Liver (tissue), 9 donors: ENCODE measurements around the gene POLN. TPM values are rescaled to one million over a fixed set of nuclear protein-coding genes. Genes with fewer than 3 reads are reported as not detected.

Experiments used
- DNase-seq: peaks from one replicate; pipeline ENCODE4 v3.0.0-alpha.2; 2017; ENCODE audit warnings: low spot score
- H3K27ac ChIP-seq, 2 donors: one replicate each; pipeline ENCODE4 v1.7.0; 2013; ENCODE audit warnings: inconsistent platforms in 2 of 2, low read length in 2 of 2, control low read depth in 1 of 2, low read depth in 1 of 2, mild to moderate bottlenecking in 1 of 2
- H3K27me3 ChIP-seq, 4 donors: one replicate each; pipeline versions ENCODE4 v1.6.1 to v1.7.0; 2013; ENCODE audit warnings: low read length in 3 of 4, inconsistent platforms in 1 of 4, mild to moderate bottlenecking in 1 of 4, moderate library complexity in 1 of 4; ENCODE audit not compliant: control insufficient read depth in 4 of 4, insufficient read depth in 4 of 4
- H3K36me3 ChIP-seq, 4 donors: one replicate each; pipeline versions ENCODE4 v1.6.1 to v1.7.0; 2013; ENCODE audit warnings: low read length in 3 of 4, mild to moderate bottlenecking in 3 of 4, low read depth in 1 of 4, moderate library complexity in 1 of 4; ENCODE audit not compliant: control insufficient read depth in 4 of 4, insufficient read depth in 3 of 4
- H3K4me1 ChIP-seq, 4 donors: one replicate each; pipeline versions ENCODE4 v1.6.1 to v1.7.0; 2013; ENCODE audit warnings: low read length in 3 of 4, mild to moderate bottlenecking in 3 of 4, moderate library complexity in 1 of 4; ENCODE audit not compliant: control insufficient read depth in 4 of 4, insufficient read depth in 4 of 4
- H3K4me3 ChIP-seq, 3 donors: one replicate each; pipeline versions ENCODE4 v1.6.1 to v1.7.0; 2013; ENCODE audit warnings: low read length in 3 of 3, control low read depth in 1 of 3, low read depth in 1 of 3, mild to moderate bottlenecking in 1 of 3
- H3K9ac ChIP-seq, 2 donors: one replicate each; pipeline ENCODE4 v1.7.0; 2013; ENCODE audit warnings: low read length in 2 of 2, mild to moderate bottlenecking in 2 of 2, moderate library complexity in 2 of 2, control low read depth in 1 of 2, low read depth in 1 of 2
- H3K9me3 ChIP-seq, 4 donors: one replicate each; pipeline versions ENCODE4 v1.6.1 to v1.7.0; 2013; ENCODE audit warnings: low read length in 3 of 4; ENCODE audit not compliant: control insufficient read depth in 4 of 4
- CTCF ChIP-seq: fragments of 150-350 bp; IDR thresholded peaks from 2 replicates; pipeline ENCODE4 v1.5.1; 2017; ENCODE audit warnings: improper control_type of control experiment, low read depth, low read length; ENCODE audit not compliant: missing input control
- EGR1 ChIP-seq, 2 donors: IDR thresholded peaks; 2 replicates each; pipeline ENCODE4 v1.6.1; 2016 to 2018; ENCODE audit warnings: antibody characterized with exemption in 2 of 2, low read depth in 2 of 2
- FOXA1 ChIP-seq: IDR thresholded peaks from 2 replicates; pipeline ENCODE4 v1.6.1; 2016; ENCODE audit warnings: antibody characterized with exemption
- FOXA2 ChIP-seq: IDR thresholded peaks from 2 replicates; pipeline ENCODE4 v1.6.1; 2016; ENCODE audit warnings: antibody characterized with exemption
- GABPA ChIP-seq, 2 donors: IDR thresholded peaks in 1 of 2; conservative IDR thresholded peaks in 1 of 2; 2 replicates each; pipeline ENCODE4 v1.6.1; 2016; ENCODE audit warnings: antibody characterized with exemption in 2 of 2, mild to moderate bottlenecking in 1 of 2, moderate library complexity in 1 of 2
- HNF4A ChIP-seq, 2 donors: conservative IDR thresholded peaks; 2 replicates each; pipeline ENCODE4 v1.6.1; 2016; ENCODE audit warnings: antibody characterized with exemption in 2 of 2, mild to moderate bottlenecking in 2 of 2
- HNF4G ChIP-seq: IDR thresholded peaks from 2 replicates; pipeline ENCODE4 v1.6.1; 2016; ENCODE audit warnings: antibody characterized with exemption
- JUND ChIP-seq, 2 donors: IDR thresholded peaks; 2 replicates each; pipeline ENCODE4 v1.6.1; 2016; ENCODE audit warnings: antibody characterized with exemption in 2 of 2
- MAX ChIP-seq: IDR thresholded peaks from 2 replicates; pipeline ENCODE4 v1.6.1; 2016; ENCODE audit warnings: antibody characterized with exemption
- NR2F2 ChIP-seq: IDR thresholded peaks from 2 replicates; pipeline ENCODE4 v1.6.1; 2016; ENCODE audit warnings: antibody characterized with exemption
- RAD21 ChIP-seq, 2 donors: IDR thresholded peaks; 2 replicates each; pipeline ENCODE4 v1.6.1; 2016; ENCODE audit warnings: antibody characterized with exemption in 2 of 2, mild to moderate bottlenecking in 2 of 2
- REST ChIP-seq: IDR thresholded peaks from 2 replicates; pipeline ENCODE4 v1.6.1; 2016; ENCODE audit warnings: antibody characterized with exemption, mild to moderate bottlenecking
- RXRA ChIP-seq, 2 donors: IDR thresholded peaks; 2 replicates each; pipeline ENCODE4 v1.6.1; 2017 to 2018; ENCODE audit warnings: antibody characterized with exemption in 2 of 2, mild to moderate bottlenecking in 1 of 2
- SP1 ChIP-seq: IDR thresholded peaks from 2 replicates; pipeline ENCODE4 v1.6.1; 2018; ENCODE audit warnings: antibody characterized with exemption, mild to moderate bottlenecking
- TAF1 ChIP-seq: conservative IDR thresholded peaks from 2 replicates; pipeline ENCODE4 v1.6.1; 2016; ENCODE audit warnings: antibody characterized with exemption, mild to moderate bottlenecking
- YY1 ChIP-seq: IDR thresholded peaks from 2 replicates; pipeline ENCODE4 v1.6.1; 2016; ENCODE audit warnings: antibody characterized with exemption, mild to moderate bottlenecking
- WGBS: extraction: QIAGEN DNeasy Blood & Tissue Kit; methylation state at CpG from one replicate; pipeline ENCODE4 v1.1.7; 2013; 5-methylcytosine and 5-hydroxymethylcytosine counted together
- polyA plus RNA-seq, 2 donors: library from polyadenylated mRNA; stranded (reverse) in 1 of 2; unstranded in 1 of 2; fragments of 200-250 nt in 1 of 2; fragments of >200 nt in 1 of 2; fragmentation: Nextera tagmentation in 1 of 2; extraction: Ambion mirVana in 1 of 2; gene quantifications; one replicate each; pipeline versions ENCODE4 v1.2.1 to v1.2.3, GENCODE V29; 2013 to 2015
- total RNA-seq, 2 donors: library from RNA; depleted of rRNA; stranded (reverse); fragments of >200 nt; gene quantifications; one replicate each; pipeline ENCODE4 v1.2.3, GENCODE V29; 2014
- TF ChIP-seq, protein P1 (sequence below): IDR thresholded peaks from 2 replicates; pipeline ENCODE4 v1.6.1; 2016; ENCODE audit warnings: antibody characterized with exemption
- TF ChIP-seq, protein P2 (sequence below): IDR thresholded peaks from 2 replicates; pipeline ENCODE4 v1.6.1; 2016; ENCODE audit warnings: antibody characterized with exemption
- donor health status: healthy.
- donor health status: healthy.
- donor health status: healthy.
- donor health status: healthy.
- donor health status: healthy.

POLN gene
- total and polyA plus RNA-seq, 4 donors = 0.44 to 2.3 (median 1.4) TPM

GRCh38 chr4:2245787-2246275, 3.9 kb upstream of the POLN start:
- WGBS = 89% methylated on average over 7 of the region's 7 CpGs
- Histone ChIP-seq H3K4me3 (no peak overlapping the region), H3K36me3 (peaks cover 4 to 22% (median 12%) of the 10 kb centered on the region in 4 donors), H3K27ac (peak overlapping the region in 1 of 2 donors; percentile 46), H3K9me3 (no peaks in the 10 kb centered on the region), H3K9ac (no peak overlapping the region), H3K27me3 (no peaks in the 10 kb centered on the region), H3K4me1 (peaks cover 3 to 8% (median 7%) of the 10 kb centered on the region in 4 donors)
- no peak for DNase-seq
- TF ChIP-seq HNF4A (conservative IDR thresholded peaks at IDR 0.05) (no peak), SP1 (no peak), HNF4G (no peak), RAD21 (IDR thresholded peaks at IDR 0.05) (no peak), TAF1 (no peak), CTCF (no peak), EGR1 (IDR thresholded peaks at IDR 0.05; ENCODE audit: low read depth in 2 of 2) (no peak), MAX (no peak), FOXA2 (no peak), YY1 (no peak), RXRA (IDR thresholded peaks at IDR 0.05) (no peak), REST (no peak), GABPA (IDR thresholded peaks at IDR 0.05 in 1 of 2, conservative IDR thresholded peaks at IDR 0.05 in 1 of 2) (no peak), FOXA1 (no peak), NR2F2 (no peak), JUND (IDR thresholded peaks at IDR 0.05) (no peak)
- TF ChIP-seq, protein P1, sequence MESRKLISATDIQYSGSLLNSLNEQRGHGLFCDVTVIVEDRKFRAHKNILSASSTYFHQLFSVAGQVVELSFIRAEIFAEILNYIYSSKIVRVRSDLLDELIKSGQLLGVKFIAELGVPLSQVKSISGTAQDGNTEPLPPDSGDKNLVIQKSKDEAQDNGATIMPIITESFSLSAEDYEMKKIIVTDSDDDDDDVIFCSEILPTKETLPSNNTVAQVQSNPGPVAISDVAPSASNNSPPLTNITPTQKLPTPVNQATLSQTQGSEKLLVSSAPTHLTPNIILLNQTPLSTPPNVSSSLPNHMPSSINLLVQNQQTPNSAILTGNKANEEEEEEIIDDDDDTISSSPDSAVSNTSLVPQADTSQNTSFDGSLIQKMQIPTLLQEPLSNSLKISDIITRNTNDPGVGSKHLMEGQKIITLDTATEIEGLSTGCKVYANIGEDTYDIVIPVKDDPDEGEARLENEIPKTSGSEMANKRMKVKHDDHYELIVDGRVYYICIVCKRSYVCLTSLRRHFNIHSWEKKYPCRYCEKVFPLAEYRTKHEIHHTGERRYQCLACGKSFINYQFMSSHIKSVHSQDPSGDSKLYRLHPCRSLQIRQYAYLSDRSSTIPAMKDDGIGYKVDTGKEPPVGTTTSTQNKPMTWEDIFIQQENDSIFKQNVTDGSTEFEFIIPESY = no peak
- TF ChIP-seq, protein P2, sequence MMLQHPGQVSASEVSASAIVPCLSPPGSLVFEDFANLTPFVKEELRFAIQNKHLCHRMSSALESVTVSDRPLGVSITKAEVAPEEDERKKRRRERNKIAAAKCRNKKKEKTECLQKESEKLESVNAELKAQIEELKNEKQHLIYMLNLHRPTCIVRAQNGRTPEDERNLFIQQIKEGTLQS = no peak
